Adrenal gland (tissue), 5 donors: ENCODE data around the gene TK2.

Source experiments
- POLR2A ChIP-seq, 2 donors: fragments of 450-650 bp; IDR thresholded peaks; one replicate each; pipeline ENCODE4 v1.6.1; 2017; ENCODE audit warnings: antibody characterized with exemption in 2 of 2, mild to moderate bottlenecking in 2 of 2, moderate library complexity in 1 of 2
- TF ChIP-seq, protein P1 (sequence below), 6 experiments: fragments of 450-650 bp in 4 of 6; fragments of 200-600 bp in 2 of 6; sonication (generic) in 1 of 6; IDR thresholded peaks; 1 replicate in 5 of 6; 2 replicates in 1 of 6; pipeline versions ENCODE4 v1.5.1 to v1.8.0; 2016 to 2021; ENCODE audit warnings: antibody characterized with exemption in 6 of 6, mild to moderate bottlenecking in 2 of 6, moderate library complexity in 1 of 6
- donor health status: DM: no; HTN: no; CAD: no.

DNA sequence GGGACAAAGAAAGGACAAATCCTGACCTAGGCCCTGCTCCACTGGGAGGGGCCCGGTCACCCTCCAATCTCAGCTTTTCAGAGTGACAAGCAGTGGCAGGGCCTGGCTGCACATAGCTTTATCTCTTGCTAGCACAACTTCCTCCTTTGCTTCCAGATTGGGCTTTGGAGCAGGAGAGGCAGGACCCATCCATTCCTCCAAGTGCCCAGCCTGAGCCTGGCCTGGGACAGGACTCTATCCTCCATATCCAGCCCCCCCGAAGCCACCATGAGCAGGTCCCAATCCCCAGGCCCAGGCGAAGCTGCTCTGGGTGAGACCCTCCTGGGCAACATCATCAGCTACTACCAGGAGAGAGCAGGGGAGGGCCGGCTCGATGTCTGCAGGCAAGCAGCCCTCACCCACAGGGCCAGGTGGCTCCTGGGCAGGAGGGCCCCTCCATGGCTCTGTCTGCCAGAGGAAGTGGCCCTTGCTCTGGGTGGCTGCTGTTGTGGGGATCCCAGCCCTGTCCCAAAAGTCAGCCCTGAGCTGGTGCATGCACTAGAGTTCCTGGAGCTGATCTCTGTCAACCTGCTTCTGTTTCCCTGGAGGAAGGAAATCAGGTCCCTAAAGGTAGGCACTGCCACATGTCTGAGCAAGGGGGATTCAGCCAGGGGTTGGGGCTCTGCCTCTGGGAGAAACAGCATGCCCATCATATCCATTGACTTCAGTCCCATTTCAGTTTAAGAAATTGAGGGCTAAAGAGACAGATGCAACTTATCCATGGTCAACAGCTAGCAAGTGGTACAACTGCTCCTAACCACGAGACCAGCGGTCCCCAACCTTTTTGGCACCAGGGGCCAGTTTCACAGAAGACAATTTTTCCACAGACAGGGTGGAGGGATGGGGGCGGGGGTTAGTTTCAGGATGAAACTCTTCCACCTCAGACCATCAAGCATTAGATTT is 58.9 kb downstream of the TK2 start:
- TF ChIP-seq, protein P1, sequence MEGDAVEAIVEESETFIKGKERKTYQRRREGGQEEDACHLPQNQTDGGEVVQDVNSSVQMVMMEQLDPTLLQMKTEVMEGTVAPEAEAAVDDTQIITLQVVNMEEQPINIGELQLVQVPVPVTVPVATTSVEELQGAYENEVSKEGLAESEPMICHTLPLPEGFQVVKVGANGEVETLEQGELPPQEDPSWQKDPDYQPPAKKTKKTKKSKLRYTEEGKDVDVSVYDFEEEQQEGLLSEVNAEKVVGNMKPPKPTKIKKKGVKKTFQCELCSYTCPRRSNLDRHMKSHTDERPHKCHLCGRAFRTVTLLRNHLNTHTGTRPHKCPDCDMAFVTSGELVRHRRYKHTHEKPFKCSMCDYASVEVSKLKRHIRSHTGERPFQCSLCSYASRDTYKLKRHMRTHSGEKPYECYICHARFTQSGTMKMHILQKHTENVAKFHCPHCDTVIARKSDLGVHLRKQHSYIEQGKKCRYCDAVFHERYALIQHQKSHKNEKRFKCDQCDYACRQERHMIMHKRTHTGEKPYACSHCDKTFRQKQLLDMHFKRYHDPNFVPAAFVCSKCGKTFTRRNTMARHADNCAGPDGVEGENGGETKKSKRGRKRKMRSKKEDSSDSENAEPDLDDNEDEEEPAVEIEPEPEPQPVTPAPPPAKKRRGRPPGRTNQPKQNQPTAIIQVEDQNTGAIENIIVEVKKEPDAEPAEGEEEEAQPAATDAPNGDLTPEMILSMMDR (IDR thresholded peaks at IDR 0.05): no peak
- no peak for TF ChIP-seq POLR2A (IDR thresholded peaks at IDR 0.05)
